Mesenchymal stem cell (in vitro differentiated cells and primary cell): Measurements from ENCODE around the gene EYA2.
"Not testable (repeated sequence)": the region's sequence is repeated elsewhere in the genome, so short reads cannot be mapped to it uniquely, and the experiment has no call there.

ENCODE experiments used
- DNase-seq: peaks from one replicate; pipeline ENCODE4 v3.0.0-alpha.2; 2013
- H2AFZ ChIP-seq: one replicate; pipeline ENCODE4 v1.6.1; 2013; ENCODE audit warnings: low read depth, mild to moderate bottlenecking, control low read depth, inconsistent platforms, low read length, moderate library complexity
- H2AK5ac ChIP-seq: 2 replicates; pipeline ENCODE4 v1.6.1; 2013; ENCODE audit warnings: low read length, moderate library complexity, mild to moderate bottlenecking, inconsistent platforms; ENCODE audit not compliant: severe bottlenecking
- H2BK120ac ChIP-seq: one replicate; pipeline ENCODE4 v1.6.1; 2013; ENCODE audit warnings: low read depth, mild to moderate bottlenecking, inconsistent platforms, low read length, moderate library complexity
- H2BK12ac ChIP-seq, 2 experiments: one replicate each; pipeline ENCODE4 v1.6.1; 2013; ENCODE audit warnings: inconsistent platforms in 2 of 2, low read length in 2 of 2, mild to moderate bottlenecking in 2 of 2, moderate library complexity in 2 of 2, control low read depth in 1 of 2
- H2BK15ac ChIP-seq: one replicate; pipeline ENCODE4 v1.6.1; 2013; ENCODE audit warnings: mild to moderate bottlenecking, low read depth, inconsistent platforms; ENCODE audit not compliant: poor library complexity, severe bottlenecking
- H2BK5ac ChIP-seq: 2 replicates; pipeline ENCODE4 v1.6.1; 2013; ENCODE audit warnings: low read depth, mild to moderate bottlenecking, low read length, control low read depth, inconsistent platforms; ENCODE audit not compliant: poor library complexity, severe bottlenecking
- H3K14ac ChIP-seq, 2 experiments: one replicate each; pipeline ENCODE4 v1.6.1; 2013; ENCODE audit warnings: inconsistent platforms in 2 of 2, low read length in 2 of 2, control low read depth in 1 of 2, mild to moderate bottlenecking in 1 of 2, moderate library complexity in 1 of 2
- H3K18ac ChIP-seq, 2 experiments: one replicate each; pipeline ENCODE4 v1.6.1; 2013; ENCODE audit warnings: inconsistent platforms in 2 of 2, low read length in 2 of 2, control low read depth in 1 of 2, low read depth in 1 of 2, mild to moderate bottlenecking in 1 of 2
- H3K23ac ChIP-seq, 2 experiments: one replicate each; pipeline ENCODE4 v1.6.1; 2013; ENCODE audit warnings: inconsistent platforms in 2 of 2, low read length in 2 of 2, mild to moderate bottlenecking in 2 of 2, moderate library complexity in 2 of 2, control low read depth in 1 of 2
- H3K27ac ChIP-seq: 2 replicates; pipeline ENCODE4 v1.5.1; 2013; ENCODE audit warnings: mild to moderate bottlenecking, moderate library complexity, low read length, control low read depth, inconsistent platforms; ENCODE audit not compliant: poor library complexity, severe bottlenecking
- H3K27me3 ChIP-seq, 2 experiments: 2 replicates each; pipeline versions ENCODE4 v1.6.1 to v1.7.0; 2013; ENCODE audit warnings: low read length in 2 of 2, mild to moderate bottlenecking in 2 of 2, moderate library complexity in 2 of 2, control low read depth in 1 of 2, inconsistent platforms in 1 of 2; ENCODE audit not compliant: control insufficient read depth in 1 of 2, insufficient read depth in 1 of 2
- H3K36me3 ChIP-seq, 2 experiments: 2 replicates each; pipeline versions ENCODE4 v1.6.1 to v1.7.0; 2013; ENCODE audit warnings: low read length in 2 of 2, control low read depth in 1 of 2, inconsistent platforms in 1 of 2, low read depth in 1 of 2, mild to moderate bottlenecking in 1 of 2; ENCODE audit not compliant: insufficient read depth in 2 of 2, control insufficient read depth in 1 of 2
- H3K4ac ChIP-seq, 2 experiments: one replicate each; pipeline ENCODE4 v1.6.1; 2013; ENCODE audit warnings: inconsistent platforms in 2 of 2, low read length in 2 of 2, mild to moderate bottlenecking in 2 of 2, moderate library complexity in 2 of 2, control low read depth in 1 of 2, low read depth in 1 of 2
- H3K4me1 ChIP-seq: 2 replicates; pipeline ENCODE4 v1.6.1; 2013; ENCODE audit warnings: low read depth, low read length, control low read depth; ENCODE audit not compliant: control insufficient read depth, insufficient read depth
- H3K4me2 ChIP-seq: 2 replicates; pipeline ENCODE4 v1.6.1; 2013; ENCODE audit warnings: low read length, mild to moderate bottlenecking, inconsistent platforms; ENCODE audit not compliant: poor library complexity, severe bottlenecking
- H3K4me3 ChIP-seq, 2 experiments: 2 replicates each; pipeline versions ENCODE4 v1.5.1 to v1.7.0; 2013; ENCODE audit warnings: low read length in 2 of 2, mild to moderate bottlenecking in 2 of 2, control low read depth in 1 of 2, low read depth in 1 of 2; ENCODE audit not compliant: insufficient read depth in 1 of 2
- H3K79me1 ChIP-seq: replicated peaks from 2 replicates; pipeline ENCODE4 v1.6.1; 2013; ENCODE audit warnings: mild to moderate bottlenecking, control low read depth, low read length, inconsistent platforms; ENCODE audit not compliant: poor library complexity, severe bottlenecking
- H3K9ac ChIP-seq: 2 replicates; pipeline ENCODE4 v1.7.0; 2013; ENCODE audit warnings: mild to moderate bottlenecking, low read length, moderate library complexity
- H3K9me3 ChIP-seq: 2 replicates; pipeline ENCODE4 v1.7.0; 2013; ENCODE audit warnings: mild to moderate bottlenecking, low read length; ENCODE audit not compliant: control insufficient read depth
- H4K8ac ChIP-seq: one replicate; pipeline ENCODE4 v1.6.1; 2013; ENCODE audit warnings: inconsistent platforms, mild to moderate bottlenecking, low read length, moderate library complexity
- H4K91ac ChIP-seq: one replicate; pipeline ENCODE4 v1.6.1; 2013; ENCODE audit warnings: mild to moderate bottlenecking, low read length, inconsistent platforms
- WGBS: methylation state at CpG from one replicate; pipeline ENCODE4 v1.1.7; 2013; ENCODE audit warnings: mixed read lengths; 5-methylcytosine and 5-hydroxymethylcytosine counted together

Gene EYA2

GRCh38 chr20:47173596-47174216, 279.1 kb downstream of the EYA2 start:
- Histone ChIP-seq H2AK5ac (no peak overlapping the region), H2BK12ac (no peak overlapping the region), H4K91ac (no peak overlapping the region), H3K79me1 (no peaks in the 10 kb centered on the region), H2AFZ (no peak overlapping the region), H3K4me3 (no peak overlapping the region), H4K8ac (no peak overlapping the region), H3K27ac (no peak overlapping the region), H2BK5ac (no peak overlapping the region), H3K36me3 (no peaks in the 10 kb centered on the region), H2BK15ac (no peak overlapping the region), H3K9ac (no peak overlapping the region), H3K14ac (no peak overlapping the region), H3K4ac (no peak overlapping the region), H3K9me3 (no peaks in the 10 kb centered on the region), H2BK120ac (no peak overlapping the region), H3K18ac (no peak overlapping the region), H3K27me3 (peaks cover 4 to 18% of the 10 kb centered on the region in 2 experiments), H3K4me1 (no peaks in the 10 kb centered on the region), H3K23ac (no peak overlapping the region), H3K4me2 (no peak overlapping the region)
- DNase-seq: no peak
- 86% methylated on average over 6 of the region's 6 CpGs for WGBS

- H3K36me3 ChIP-seq: no peaks in the 10 kb centered on the region
- WGBS: 82% methylated on average over 19 of the region's 21 CpGs
Measured at GRCh38 chr20:47174456-47175243, 280.0 kb downstream of the EYA2 start.

GRCh38 chr20:47175493-47175892, 280.9 kb downstream of the EYA2 start:
- no peak overlapping the region for H2BK12ac ChIP-seq
- peaks cover 0 to 13% of the 10 kb centered on the region in 2 experiments for H3K27me3 ChIP-seq
- H2BK120ac ChIP-seq: no peak overlapping the region
- no peak overlapping the region for H3K4me2 ChIP-seq
- no peak overlapping the region for H4K8ac ChIP-seq
- no peak overlapping the region for H2BK15ac ChIP-seq
- no peak overlapping the region for H3K9ac ChIP-seq
- H3K14ac ChIP-seq: no peak overlapping the region
- H2AK5ac ChIP-seq: no peak overlapping the region
- no peak overlapping the region for H3K18ac ChIP-seq
- H3K79me1 ChIP-seq: no peaks in the 10 kb centered on the region
- no peak overlapping the region for H3K4me3 ChIP-seq
- no peak overlapping the region for H3K27ac ChIP-seq
- H2BK5ac ChIP-seq: no peak overlapping the region
- no peaks in the 10 kb centered on the region for H3K36me3 ChIP-seq
- H4K91ac ChIP-seq: no peak overlapping the region
- H2AFZ ChIP-seq: no peak overlapping the region
- H3K9me3 ChIP-seq: no peaks in the 10 kb centered on the region
- H3K4me1 ChIP-seq: no peaks in the 10 kb centered on the region
- 69% methylated on average over 6 of the region's 6 CpGs for WGBS
- H3K23ac ChIP-seq: no peak overlapping the region
- no peak for DNase-seq
- H3K4ac ChIP-seq: no peak overlapping the region

More at GRCh38 chr20:47174456-47175243, 280.0 kb downstream of the EYA2 start:
- no peak overlapping the region for H3K9ac ChIP-seq
- H2AFZ ChIP-seq: no peak overlapping the region
- no peak overlapping the region for H4K8ac ChIP-seq
- H3K23ac ChIP-seq: no peak overlapping the region
- no peak overlapping the region for H3K4ac ChIP-seq
- H3K14ac ChIP-seq: no peak overlapping the region
- no peak overlapping the region for H2BK5ac ChIP-seq
- H3K18ac ChIP-seq: no peak overlapping the region
- no peak overlapping the region for H4K91ac ChIP-seq
- H3K4me1 ChIP-seq: no peaks in the 10 kb centered on the region
- no peaks in the 10 kb centered on the region for H3K9me3 ChIP-seq
- H2AK5ac ChIP-seq: no peak overlapping the region
- no peak overlapping the region for H3K4me3 ChIP-seq
- H3K4me2 ChIP-seq: no peak overlapping the region
- no peak overlapping the region for H3K27ac ChIP-seq
- H2BK120ac ChIP-seq: no peak overlapping the region
- no peaks in the 10 kb centered on the region for H3K79me1 ChIP-seq
- peaks cover 0 to 13% of the 10 kb centered on the region in 2 experiments for H3K27me3 ChIP-seq
- no peak overlapping the region for H2BK12ac ChIP-seq
- DNase-seq: no peak
- no peak overlapping the region for H2BK15ac ChIP-seq

- not testable (repeated sequence) for H3K4me2 ChIP-seq, H2BK5ac ChIP-seq, H2BK15ac ChIP-seq, H4K91ac ChIP-seq, H4K8ac ChIP-seq, H3K14ac ChIP-seq, H3K23ac ChIP-seq, H3K36me3 ChIP-seq, H3K27me3 ChIP-seq, H3K4me1 ChIP-seq, H3K4ac ChIP-seq, DNase-seq, H3K9ac ChIP-seq, H3K79me1 ChIP-seq, H3K4me3 ChIP-seq, H2BK12ac ChIP-seq, H3K18ac ChIP-seq, H2BK120ac ChIP-seq, H2AFZ ChIP-seq, H3K27ac ChIP-seq, H2AK5ac ChIP-seq, H3K9me3 ChIP-seq
- 70% methylated on average over 3 of the region's 5 CpGs for WGBS
Measured at GRCh38 chr20:47176217-47176616, 281.6 kb downstream of the EYA2 start.
